Activated naive CD4-positive, alpha-beta T cell treated with anti-CD3 and anti-CD28 coated beads, Interleukin-2, amount 50 U/mL, for 16 hours (primary cell): ENCODE results near the gene PYY.
"Not testable (repeated sequence)": the region's sequence is repeated elsewhere in the genome, so short reads cannot be mapped to it uniquely, and the experiment has no call there.

Source experiments
- DNase-seq: peaks from one replicate; pipeline ENCODE4 v3.0.0-alpha.2; 2020

The PYY gene

DNA sequence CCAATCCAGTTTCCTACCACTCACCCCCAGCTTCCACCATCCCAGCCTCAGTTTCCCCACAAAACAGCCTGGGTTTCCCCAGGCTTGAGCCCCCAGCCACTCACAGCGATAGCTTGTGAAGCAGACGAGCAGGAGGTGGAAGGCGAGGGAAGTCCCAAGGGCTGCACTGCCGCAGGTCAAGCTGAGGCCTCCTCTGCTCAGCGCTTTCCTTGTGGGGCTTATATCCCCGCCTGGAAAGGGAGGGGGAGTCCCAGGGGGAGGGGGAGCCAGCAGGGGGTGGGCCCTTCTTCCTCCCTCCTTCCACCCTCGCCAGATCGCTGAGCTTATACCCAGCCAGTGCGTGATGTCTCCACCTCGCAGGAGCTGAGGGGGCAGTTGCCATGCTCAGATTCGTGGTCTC, at the start of gene PYY:
Gene PYY, minus strand, starts transcription at position 195 of the 400 bp plus-strand sequence. CDS start 457 bp downstream, outside the sequence.
- no peak for DNase-seq

DNA sequence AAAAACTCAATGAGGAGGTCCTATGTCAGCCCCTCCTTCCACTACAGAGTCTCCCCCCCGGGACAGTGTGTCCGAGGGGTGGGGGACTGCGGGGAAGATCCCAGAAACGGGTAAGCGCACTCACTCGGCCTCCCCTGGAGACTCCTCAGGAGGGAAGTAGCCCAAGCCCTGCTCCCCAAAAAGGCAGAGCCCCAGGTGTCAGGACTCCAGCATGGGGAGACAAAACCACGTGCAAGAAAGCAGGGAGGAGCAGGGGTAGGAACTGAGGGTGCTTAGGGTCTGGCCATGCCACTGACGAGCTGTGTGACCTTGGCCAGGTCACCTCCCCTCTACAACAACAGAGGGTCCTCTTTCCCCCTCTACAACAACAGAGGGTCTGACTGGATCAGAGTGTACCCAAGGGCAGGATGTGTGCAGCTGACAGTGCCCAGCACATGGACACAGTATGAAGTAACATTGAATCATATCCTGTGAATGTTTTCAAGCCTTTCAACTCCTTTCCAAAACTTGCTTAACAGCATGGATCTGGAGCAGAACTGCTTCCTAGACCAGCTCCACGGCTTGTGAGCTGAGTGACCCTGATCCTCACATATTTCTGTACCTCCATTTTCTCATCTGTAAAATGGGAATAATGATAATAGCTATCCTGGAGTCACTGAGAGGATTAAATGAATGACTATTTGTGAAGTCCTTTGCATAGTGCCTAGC, 48.6 kb upstream of the PYY start:
- no peak for DNase-seq

DNA sequence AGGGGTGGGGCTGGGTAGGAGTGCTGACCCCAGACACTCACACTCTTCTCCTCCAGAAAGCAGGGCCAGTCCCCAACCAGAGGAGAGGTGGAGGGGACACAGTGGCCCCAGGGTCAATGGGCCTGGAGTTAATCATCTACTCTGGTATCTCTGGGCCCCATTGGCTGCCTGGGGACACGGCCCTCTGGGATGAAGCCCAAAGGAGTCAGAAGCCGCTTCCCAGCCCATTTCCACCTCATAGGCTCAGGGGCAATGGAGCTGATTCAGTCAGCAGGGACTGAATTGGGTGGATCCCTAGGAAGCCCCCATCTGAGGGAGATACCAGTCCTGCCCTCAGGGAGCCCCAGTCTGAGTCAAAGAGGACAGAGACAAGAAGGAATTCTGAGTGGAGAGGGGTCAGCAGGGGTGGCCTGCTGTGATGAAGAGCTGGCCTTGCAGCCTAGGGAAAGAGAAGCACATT, 47.8 kb upstream of the PYY start:
- DNase-seq = no peak

DNA sequence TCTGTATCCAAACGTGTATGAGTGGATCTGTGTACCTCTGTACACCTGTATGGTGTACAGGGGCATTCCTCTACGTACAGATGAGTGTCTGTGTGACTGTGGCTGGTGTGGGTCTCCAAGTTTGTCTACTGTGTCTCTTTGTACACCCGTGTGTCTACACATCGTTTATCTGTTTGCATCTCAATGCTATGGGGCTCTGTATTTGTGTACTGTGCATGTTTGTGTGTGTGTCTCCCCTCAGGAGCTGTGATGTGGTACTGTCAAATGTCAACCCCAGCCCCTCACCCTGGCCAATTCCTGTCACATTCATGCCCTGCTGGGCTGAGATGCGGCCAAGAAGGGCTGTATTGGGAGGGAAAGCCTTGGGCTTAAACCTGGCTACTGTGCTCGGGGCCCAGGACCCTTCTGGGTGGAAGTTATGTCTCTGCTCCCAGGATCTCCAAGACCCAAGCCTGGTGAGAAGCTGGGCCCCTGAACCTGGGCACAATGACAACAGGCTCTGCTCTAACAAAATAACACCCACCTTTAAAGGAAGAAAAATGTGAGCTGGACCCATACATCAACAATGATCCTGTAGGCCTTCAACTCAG, 47.2 kb upstream of the PYY start:
- DNase-seq = no peak

DNA sequence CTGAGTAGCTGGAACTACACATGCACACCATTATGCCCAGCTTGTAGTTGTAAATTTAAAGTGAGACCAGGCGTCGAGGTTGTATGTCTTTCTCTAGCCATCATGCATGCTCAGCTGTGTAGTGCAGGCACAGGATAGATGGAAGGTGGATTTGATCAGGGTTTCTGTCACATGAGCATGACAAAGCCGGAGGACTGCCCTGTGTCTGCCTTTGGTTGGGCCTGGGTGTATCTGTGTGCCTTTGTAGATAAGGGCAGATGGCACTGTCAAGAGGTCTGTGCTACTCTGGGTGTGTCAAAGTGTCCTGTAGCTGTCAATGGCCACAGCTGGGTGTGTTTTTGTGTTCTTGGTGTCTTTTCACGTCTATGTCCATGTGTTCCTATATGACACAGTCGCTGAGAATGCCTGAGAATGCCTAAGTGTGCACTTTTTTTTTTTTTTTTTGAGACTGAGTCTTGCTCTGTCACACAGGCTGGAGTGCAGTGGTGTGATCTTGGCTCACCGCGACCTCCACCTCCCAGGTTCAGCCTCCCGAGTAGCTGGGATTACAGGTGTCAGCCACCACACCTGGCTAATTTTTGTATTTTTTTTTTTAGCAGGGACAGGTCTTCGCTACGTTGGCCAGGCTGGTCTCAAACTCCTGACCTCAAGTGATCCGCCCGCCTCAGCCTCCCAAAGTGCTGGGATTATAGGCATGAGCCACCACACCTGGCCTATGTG, 46.6 kb upstream of the PYY start:
- no peak for DNase-seq

DNA sequence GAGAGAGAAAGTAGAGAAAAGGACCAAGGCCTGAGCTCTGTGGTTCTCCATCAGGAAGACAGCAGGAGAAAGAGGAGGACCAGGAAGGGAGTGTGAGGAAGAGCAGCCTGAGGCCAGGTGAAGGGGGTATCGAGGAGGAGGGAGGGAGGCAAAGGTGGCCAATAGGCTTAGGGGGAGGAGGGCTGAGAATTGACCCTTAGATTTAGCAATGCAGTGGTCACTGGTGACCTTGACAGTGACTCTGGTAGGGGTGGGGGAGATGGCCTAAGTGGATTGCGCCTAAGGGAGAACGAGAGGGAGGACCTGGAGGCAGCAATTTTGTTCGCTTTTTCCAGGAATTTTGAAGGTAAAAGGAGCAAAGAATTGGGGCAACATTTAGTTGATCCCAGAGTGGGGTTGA, 45.3 kb upstream of the PYY start:
- DNase-seq = no peak

DNA sequence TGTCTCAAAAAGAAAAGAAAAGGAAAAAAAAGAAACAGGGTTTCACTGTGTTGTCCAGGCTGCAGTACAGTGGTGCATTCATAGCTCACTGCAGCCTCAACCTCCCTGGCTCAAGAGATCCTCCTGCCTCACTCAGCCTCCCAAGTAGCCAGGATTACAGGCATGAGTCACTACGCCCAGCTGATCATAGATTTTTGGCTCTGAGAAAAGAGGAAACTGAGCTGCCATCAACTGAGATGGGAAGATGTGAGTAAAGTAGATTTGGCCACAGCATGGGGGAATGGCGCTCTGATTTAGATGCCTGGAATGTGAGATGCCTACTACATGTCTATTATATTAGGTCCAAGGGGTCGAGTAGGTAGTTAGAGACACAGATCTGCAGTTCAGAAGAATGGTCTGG, 44.8 kb upstream of the PYY start:
- no peak for DNase-seq

DNA sequence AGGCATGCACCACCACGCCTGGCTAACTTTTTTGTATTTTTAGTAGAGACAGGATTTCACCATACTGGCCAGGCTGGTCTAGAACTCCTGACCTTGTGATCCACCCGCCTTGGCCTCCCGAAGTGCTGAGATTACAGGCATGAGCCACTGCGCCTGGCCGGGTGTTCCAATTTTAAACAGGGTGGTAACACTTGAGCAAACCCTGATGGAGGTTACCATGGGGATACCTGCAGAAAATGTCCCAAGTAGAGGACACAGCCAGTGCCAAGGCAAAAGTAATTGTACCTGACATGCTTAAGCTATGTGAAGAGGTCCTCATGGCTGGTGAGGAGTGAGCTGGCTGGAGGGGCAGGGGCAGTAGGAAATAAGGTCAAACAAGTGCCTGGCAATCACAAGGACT, 43.4 kb upstream of the PYY start:
- DNase-seq = not testable (repeated sequence)

DNA sequence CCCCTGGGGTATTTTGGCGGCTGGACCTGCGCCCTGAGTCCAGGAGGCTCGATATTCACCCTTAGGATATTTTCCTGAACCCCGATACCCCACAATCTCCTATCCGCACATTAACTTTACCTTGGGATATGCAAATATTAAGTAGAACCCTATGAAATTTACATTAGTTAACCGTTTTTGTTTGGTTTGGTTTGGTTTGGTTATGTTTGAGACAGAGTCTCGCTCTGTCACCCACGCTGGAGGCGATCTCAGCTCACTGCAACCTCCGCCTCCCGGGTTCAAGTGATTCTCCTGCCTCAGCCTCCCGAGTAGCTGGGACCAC, 41.4 kb upstream of the PYY start:
- no peak for DNase-seq

DNA sequence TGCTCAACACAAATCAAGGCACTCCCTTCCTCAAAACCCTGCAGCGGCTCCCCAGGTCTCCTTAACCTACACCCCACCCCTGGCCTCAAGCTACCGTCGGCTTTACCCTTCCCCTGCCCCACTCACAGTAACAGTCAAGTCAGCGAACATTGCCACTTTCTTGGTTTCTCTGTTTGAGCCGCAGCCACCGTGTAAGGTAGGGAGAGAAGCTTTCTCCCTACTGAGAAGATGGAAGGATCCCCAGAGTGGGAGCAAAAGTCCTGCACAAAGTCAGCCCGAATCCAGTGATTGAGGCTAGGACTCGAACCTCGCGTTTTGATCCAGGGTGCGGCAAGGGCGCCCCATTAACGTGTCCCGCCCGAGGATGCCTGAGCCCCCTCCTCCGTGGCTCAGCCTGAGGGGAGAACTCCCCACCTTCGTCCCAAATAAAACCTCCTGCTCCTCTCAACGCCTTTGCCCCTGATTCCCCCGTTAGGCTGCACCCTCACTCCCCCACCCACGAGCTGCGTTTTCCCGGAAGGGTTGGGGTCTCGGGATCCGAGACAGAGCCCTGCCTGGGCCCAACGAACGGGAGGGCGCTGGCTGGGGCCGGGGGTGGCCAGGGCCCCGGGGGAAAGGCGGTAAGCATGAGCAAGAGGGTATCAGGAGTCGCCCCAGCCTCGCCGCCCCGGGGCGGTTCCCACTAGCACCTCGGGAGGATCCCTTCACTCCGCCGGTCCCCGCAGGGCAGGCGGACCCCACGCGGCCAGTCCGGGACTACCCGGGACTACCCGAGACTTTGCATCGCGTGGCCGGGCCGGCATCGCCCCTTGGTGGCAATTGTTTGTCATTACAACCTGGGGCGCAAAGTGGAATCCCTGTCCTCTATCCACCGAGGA, 40.8 kb upstream of the PYY start:
- DNase-seq = peak; percentile 67

DNA sequence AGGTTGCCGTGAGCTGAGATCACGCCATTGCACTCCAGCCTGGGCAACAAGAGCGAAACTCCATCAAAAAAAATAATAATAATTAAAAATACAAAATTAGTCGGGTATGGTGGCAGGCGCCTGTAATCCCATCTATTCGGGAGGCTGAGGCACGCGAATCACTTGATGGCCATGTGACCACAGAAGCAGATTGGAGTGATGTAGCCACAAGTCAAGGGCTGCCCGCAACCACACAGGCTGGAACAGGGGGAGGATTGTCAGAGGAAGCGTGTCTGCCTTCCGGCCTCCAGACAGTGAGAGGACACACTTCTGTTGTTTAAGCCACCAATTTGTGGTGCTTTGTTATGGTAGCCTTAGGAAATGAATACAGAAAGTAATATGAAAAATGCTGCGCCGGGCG, 38.9 kb upstream of the PYY start:
- no peak for DNase-seq

DNA sequence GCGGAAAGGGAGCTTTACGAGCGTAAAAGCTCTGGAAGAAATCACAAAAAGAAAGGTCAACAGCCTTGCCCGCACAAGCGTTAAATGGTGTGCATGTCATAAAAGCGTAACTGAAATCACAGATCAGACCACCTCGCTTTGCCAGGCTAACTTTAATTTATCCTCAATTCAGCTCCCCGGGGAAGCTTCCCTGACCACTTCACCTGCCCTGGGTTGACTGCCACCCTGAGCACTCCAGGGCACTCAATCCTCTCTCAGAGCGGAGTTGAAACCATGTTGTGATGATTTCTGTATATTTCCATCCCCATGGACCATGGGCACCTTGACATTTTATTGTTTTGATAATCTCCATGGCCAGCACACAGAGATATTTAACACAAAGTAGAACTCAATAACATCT, 34.6 kb upstream of the PYY start:
- DNase-seq = no peak

DNA sequence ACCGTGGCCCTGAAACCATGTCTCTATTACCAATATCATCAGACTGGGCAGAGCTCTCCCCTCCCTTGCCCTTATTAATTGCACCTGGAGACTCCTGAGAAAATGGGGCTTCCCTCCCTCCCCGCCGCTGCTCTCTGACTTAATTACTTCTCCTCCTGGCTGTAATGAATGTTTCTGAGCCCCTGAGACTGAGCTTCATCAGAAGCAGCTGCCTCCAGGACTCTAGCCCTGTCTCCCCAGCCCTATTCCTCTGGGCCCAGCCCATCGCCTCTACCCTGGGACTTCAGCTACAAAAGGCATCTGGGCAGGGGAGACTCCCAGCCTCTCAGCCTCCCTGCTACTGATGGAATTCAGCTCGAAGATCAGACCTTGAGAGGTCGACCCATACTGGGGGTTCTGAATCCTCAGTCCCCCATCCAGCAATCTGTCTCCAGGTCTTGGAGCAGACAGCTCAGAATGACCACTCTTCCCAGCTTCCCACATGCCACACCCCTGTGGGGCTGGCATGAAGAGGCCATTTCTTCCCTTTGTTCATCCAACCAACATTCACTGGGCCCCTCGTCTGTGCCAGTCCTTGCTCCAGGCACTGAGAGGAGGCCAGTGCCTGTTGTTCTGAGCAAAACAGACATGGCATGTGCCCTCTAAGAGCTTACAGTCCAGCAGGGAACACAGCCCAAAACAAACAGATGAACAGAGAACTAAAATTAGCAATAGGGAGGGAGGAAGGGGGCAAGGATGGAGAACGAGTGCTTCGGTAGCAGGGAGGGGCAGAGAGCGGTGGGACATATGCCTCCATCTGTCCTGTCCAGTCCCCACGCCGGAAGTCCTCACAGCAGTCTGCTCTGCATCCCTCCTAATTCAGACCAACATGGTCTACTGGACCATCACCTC, 33.6 kb upstream of the PYY start:
- no peak for DNase-seq

DNA sequence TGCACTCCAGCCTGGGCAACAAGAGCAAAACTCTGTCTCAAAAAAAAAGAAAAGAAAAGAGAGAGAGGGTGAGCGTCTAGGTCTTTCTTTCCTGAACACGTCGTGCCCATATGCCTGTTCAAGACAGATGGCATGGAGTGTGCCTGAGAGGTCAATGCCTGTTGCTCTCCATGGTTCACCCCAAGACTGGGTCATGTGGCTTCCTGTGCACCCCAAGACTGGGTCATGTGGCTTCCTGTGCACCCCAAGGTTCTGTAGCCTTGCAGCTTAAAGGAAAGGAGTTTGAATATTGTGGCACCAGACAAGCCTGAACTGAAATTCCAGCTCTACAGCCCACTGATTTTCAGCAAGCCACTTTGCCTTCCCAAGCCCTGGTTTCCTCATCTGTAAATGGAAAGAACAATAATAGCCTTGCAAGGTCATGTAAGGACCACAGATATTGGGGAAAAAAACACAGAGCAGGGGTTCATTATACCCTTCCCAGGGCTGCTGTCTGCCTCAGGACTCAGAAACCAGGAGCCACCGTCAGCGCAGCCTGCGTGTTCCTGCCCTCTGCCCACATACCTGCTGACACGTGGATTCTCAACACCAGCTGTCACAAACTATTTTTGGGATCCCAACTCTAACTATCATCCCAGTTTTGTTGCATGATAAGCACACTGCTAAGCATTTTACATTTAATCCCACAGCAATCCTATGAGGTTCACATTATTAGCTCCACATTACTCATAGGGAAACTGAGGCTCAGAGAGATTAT, 32.7 kb upstream of the PYY start:
- DNase-seq = no peak

DNA sequence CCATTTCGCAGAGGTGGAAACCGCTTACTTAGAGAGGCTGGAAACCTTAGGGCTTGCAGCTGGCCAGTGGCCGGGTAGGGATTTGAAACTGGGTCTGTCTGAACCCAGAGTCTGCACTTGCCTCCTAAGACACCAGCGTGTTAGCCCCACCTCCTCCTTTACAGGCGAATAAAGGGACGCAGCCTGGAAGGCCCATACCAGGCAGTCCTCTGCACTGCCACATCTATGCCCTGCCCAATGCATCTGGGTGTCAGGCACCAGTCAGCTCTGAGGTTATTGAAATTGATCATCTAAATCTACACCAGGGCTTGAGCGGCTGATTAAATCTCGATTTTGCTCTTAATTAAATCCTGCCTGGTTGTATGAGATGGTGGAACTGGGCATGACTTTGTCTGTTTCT, 30.8 kb upstream of the PYY start:
- DNase-seq = no peak

DNA sequence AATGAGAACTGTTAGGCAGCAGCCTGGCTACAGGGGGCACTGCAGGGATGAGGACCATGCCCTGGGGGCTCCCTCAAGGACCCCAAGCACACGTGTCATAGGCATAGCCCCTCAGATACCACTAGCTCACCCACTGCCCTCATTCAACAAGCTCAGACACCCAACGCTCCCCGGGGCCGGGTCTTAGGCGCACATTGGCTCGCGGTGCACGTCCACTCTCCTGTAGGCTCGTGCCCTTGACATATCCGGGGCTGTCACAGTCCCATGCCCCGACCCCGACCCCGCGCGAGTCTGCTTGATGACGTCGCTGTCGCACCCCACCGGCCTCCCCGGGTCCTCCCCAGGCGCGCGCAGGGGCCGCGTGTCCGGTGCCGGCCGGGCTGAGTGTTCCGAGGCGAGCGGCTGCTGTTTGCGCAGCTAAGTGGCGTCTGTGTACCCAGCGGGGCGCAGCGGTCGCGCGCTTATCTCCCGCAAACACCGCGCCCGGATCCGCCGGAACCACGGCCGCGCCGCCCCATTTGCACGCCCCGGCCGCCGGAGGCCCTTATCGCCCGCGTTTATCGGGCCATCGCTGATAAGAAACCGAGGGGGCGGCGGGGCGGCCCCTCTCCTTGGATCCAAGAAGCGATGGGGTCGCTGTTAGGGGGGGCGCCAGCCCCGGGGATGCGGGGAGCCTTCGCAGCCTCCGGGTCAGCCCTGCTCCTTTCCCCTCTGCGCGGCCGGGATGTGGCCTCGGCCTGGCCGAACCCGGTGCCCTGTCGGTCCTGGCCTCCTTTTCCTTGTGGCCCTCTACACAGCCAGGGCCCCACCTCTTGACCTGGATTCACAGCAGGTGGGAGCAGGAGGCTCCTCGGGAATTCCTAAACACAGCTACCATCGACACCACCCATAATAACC, 30.0 kb upstream of the PYY start:
- peak; percentile 20 for DNase-seq

DNA sequence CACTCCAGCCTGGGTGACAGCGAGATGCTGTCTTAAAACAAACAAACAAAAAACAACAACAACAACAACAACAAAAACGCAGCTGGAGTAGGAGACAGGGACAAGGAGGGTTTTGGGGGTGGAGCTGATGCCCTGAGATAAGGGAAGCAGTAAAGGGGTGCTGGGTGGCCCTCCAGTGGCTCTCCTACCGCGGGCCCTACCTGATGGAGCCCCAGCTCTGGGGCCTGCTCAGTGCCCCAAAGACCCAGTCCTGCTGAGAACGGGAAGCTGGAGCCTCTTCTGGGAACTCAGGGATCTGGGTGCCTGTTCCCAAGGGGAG, 29.4 kb upstream of the PYY start:
- no peak for DNase-seq

DNA sequence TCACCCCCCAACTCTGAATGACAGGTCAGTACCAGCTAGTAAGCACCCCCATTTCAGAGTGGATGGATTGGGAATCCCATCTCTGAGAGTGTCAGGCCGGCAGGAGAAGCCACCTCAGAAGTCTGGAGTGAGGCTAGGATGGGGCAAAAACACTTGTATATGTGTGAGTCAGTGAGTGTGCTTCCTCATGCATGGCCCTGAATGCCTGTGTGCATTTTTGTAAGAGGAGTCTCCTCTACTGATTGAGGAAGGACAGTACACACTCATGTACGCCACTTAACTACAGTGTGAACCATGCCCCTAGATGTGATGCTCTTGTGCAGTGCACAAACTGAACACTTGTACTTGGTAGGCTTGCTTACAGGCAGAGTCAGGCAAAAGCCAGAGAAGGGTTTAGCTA, 28.4 kb upstream of the PYY start:
- DNase-seq = no peak

DNA sequence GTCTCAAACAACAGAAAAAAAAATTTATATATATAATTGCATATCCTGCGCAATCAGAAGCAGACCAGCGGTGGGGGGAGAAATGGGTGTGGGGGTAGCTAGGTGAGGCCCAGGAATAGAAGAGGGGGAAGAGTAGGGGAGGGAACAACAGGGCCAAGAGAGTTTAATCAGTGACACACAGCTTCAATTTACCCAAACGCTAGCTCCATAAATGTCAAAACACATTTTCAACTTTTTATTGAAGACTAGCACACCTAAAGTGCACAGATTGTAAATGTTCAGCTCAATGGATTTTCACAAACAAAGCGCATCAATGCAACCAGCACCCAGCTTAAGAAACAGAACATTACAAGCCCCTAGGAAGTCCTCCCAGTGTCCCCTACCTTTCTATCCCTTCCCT, 25.9 kb upstream of the PYY start:
- no peak for DNase-seq

DNA sequence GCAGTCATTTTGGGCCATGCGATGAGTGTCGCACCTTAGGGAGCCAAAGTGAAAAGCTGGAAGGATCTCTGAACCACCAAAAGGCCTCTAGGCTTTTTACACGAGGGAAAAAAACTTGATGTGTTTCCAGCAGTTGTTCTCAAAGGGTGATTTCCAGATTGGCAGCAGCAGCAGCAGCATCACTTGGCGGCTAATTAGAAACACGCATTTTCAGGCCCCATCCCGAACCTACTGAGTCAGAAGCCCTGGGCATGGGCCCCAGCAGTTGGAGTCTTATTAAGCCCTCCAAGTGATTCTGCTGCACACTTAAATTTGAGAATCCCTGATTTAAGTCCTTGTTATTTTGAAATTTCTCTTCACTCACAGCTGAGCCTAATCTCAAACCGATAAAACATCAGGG, 25.3 kb upstream of the PYY start:
- DNase-seq = no peak

DNA sequence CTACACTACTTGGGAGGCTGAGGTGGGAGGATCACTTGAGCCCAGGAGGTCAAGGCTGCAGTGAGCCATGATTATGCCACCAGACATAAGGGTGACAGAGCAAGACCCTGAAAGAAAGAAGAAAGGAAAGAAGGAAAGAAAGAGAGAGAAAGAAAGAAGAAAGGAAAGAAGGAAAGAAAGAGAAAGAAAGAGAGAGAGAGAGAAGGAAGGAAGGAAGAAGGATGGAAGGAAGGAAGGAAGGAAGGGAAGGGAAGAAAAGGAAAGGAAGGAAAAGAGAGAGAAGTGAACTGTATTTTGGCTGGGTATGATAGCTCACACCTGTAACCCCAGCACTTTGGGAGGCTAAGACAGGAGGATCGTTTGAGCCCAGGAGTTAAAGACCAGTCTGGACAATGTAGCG, 24.3 kb upstream of the PYY start:
- DNase-seq = no peak
